Peyer's patch (tissue), 4 donors: Measurements from ENCODE around the gene CCDC187. TPM values are rescaled to one million over a fixed set of nuclear protein-coding genes. Genes with fewer than 3 reads are reported as not detected.

Experiments used
- DNase-seq, 3 donors: peaks; one replicate each; pipeline ENCODE4 v3.0.0-alpha.2; 2017 to 2019
- H3K27ac ChIP-seq, 4 donors: fragments of 200-600 bp; sonication (generic); one replicate each; pipeline ENCODE4 v1.5.1; 2016 to 2019
- H3K27me3 ChIP-seq, 2 donors: fragments of 200-600 bp; sonication (generic); one replicate each; pipeline ENCODE4 v1.5.1; 2019
- H3K36me3 ChIP-seq, 3 donors: fragments of 200-600 bp; sonication (generic); one replicate each; pipeline ENCODE4 v1.5.1; 2016 to 2019
- H3K4me1 ChIP-seq, 4 donors: fragments of 200-600 bp; sonication (generic); one replicate each; pipeline ENCODE4 v1.5.1; 2016 to 2019
- H3K4me3 ChIP-seq, 4 donors: fragments of 200-600 bp; sonication (generic); 1 replicate in 3 of 4; 2 replicates in 1 of 4; pipeline ENCODE4 v1.5.1; 2016 to 2019; ENCODE audit warnings: mild to moderate bottlenecking in 1 of 4
- H3K9me3 ChIP-seq, 4 donors: fragments of 200-600 bp; sonication (generic); one replicate each; pipeline ENCODE4 v1.5.1; 2016 to 2019; ENCODE audit warnings: mild to moderate bottlenecking in 1 of 4
- CTCF ChIP-seq, 6 experiments: fragments of 450-650 bp in 4 of 6; fragments of 200-600 bp in 2 of 6; sonication (generic) in 1 of 6; IDR thresholded peaks; one replicate each; pipeline ENCODE4 v1.5.1; 2017 to 2019; ENCODE audit warnings: antibody characterized with exemption in 6 of 6, mild to moderate bottlenecking in 3 of 6, moderate library complexity in 1 of 6
- POLR2A ChIP-seq, 2 donors: fragments of 450-650 bp; IDR thresholded peaks; one replicate each; pipeline ENCODE4 v1.5.1; 2017; ENCODE audit warnings: antibody characterized with exemption in 2 of 2, mild to moderate bottlenecking in 2 of 2, moderate library complexity in 2 of 2
- total RNA-seq, 4 donors: library from RNA; depleted of rRNA; stranded (reverse); fragments of >200 nt; gene quantifications; one replicate each; pipeline ENCODE4 v1.1.0, GENCODE V29; 2016

Gene CCDC187
- total RNA-seq, 4 donors from 2014 or later = 0.35 to 1.0 (median 0.67) TPM; not detected in 1

- no peaks in the 10 kb centered on the region for H3K9me3 ChIP-seq
- H3K27ac ChIP-seq = no peak overlapping the region
- H3K36me3 ChIP-seq = no peaks in the 10 kb centered on the region
- no peak for DNase-seq
- TF ChIP-seq CTCF (IDR thresholded peaks at IDR 0.05) (no peak), POLR2A (IDR thresholded peaks at IDR 0.05) (no peak)
- no peak overlapping the region for H3K4me3 ChIP-seq
- H3K27me3 ChIP-seq = peaks cover 0 to 5% of the 10 kb centered on the region in 2 donors
- H3K4me1 ChIP-seq = peaks cover 0 to 26% (median 3%) of the 10 kb centered on the region in 4 donors
These were observed 37.3 kb upstream of the CCDC187 start for GRCh38 chr9:136341042-136341655.

GRCh38 chr9:136340356-136341041 is 36.6 kb upstream of the CCDC187 start:
- H3K4me3 ChIP-seq = no peak overlapping the region
- peaks cover 0 to 5% of the 10 kb centered on the region in 2 donors for H3K27me3 ChIP-seq
- no peaks in the 10 kb centered on the region for H3K9me3 ChIP-seq
- DNase-seq = no peak
- TF ChIP-seq POLR2A (IDR thresholded peaks at IDR 0.05) = no peak
- TF ChIP-seq CTCF (IDR thresholded peaks at IDR 0.05) = no peak
- no peak overlapping the region for H3K27ac ChIP-seq
- peaks cover 0 to 22% (median 3%) of the 10 kb centered on the region in 4 donors for H3K4me1 ChIP-seq
- no peaks in the 10 kb centered on the region for H3K36me3 ChIP-seq

GRCh38 chr9:136339958-136340310 is 36.0 kb upstream of the CCDC187 start:
- no peaks in the 10 kb centered on the region for H3K36me3 ChIP-seq

GRCh38 chr9:136339173-136339957 is 35.5 kb upstream of the CCDC187 start:
- peaks cover 0 to 5% of the 10 kb centered on the region in 2 donors for H3K27me3 ChIP-seq
- H3K36me3 ChIP-seq = no peaks in the 10 kb centered on the region
- TF ChIP-seq CTCF (IDR thresholded peaks at IDR 0.05) (peak; percentile 74 to 92 (median 84)), POLR2A (IDR thresholded peaks at IDR 0.05) (no peak)
- no peaks in the 10 kb centered on the region for H3K9me3 ChIP-seq
- peaks cover 0 to 22% (median 3%) of the 10 kb centered on the region in 4 donors for H3K4me1 ChIP-seq
- no peak overlapping the region for H3K4me3 ChIP-seq
- H3K27ac ChIP-seq = no peak overlapping the region
- DNase-seq = peak; percentile 47 to 85 (median 83)

More at GRCh38 chr9:136339958-136340310, 36.0 kb upstream of the CCDC187 start:
- peaks cover 0 to 5% of the 10 kb centered on the region in 2 donors for H3K27me3 ChIP-seq
- no peak overlapping the region for H3K27ac ChIP-seq
- H3K4me1 ChIP-seq = peaks cover 0 to 22% (median 3%) of the 10 kb centered on the region in 4 donors
- H3K4me3 ChIP-seq = no peak overlapping the region
- no peak for DNase-seq
- no peaks in the 10 kb centered on the region for H3K9me3 ChIP-seq
- no peak for TF ChIP-seq CTCF (IDR thresholded peaks at IDR 0.05)
- TF ChIP-seq POLR2A (IDR thresholded peaks at IDR 0.05) = no peak

- Histone ChIP-seq H3K4me3 (no peak overlapping the region), H3K27ac (no peak overlapping the region), H3K9me3 (no peaks in the 10 kb centered on the region), H3K27me3 (peaks cover 0 to 5% of the 10 kb centered on the region in 2 donors), H3K36me3 (no peaks in the 10 kb centered on the region), H3K4me1 (peaks cover 0 to 22% (median 3%) of the 10 kb centered on the region in 4 donors)
- DNase-seq = no peak
- TF ChIP-seq POLR2A (IDR thresholded peaks at IDR 0.05) (no peak), CTCF (IDR thresholded peaks at IDR 0.05) (no peak)
These were observed 34.6 kb upstream of the CCDC187 start for GRCh38 chr9:136338511-136338910.
